ENCODE measurements around the gene TCAF1. TPM values are rescaled to one million over a fixed set of nuclear protein-coding genes. Genes with fewer than 3 reads are reported as not detected.

The TCAF1 gene
- total RNA-seq, 4 donors from 2014 or later: 38.2 to 62.7 (median 52.4) TPM

DNA sequence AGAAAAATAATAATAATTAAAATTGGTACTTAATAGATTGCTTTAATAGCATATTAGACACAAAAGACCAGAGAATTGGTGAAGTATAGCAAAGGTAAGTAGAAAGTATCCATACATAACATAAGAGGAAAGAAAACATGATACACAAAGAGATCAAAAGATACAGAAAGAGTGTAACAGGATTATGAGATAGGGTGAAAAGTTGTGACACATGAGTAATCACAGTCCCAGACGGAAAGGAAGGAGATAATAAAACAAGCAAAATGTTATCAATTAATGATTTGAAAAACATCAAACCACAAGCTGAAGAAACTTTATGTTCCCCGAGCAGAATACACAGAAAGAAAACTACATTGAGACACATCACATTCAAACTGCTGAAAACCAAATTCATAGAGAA, 10.5 kb downstream of the TCAF1 start:
- Histone ChIP-seq H3K4me1 (no peaks in the 10 kb centered on the region), H3K27ac (replicated peaks in 1 of 4) (no peak overlapping the region), H3K4me3 (no peak overlapping the region), H3K36me3 (no peaks in the 10 kb centered on the region), H3K27me3 (no peaks in the 10 kb centered on the region), H3K9me3 (peaks cover 0 to 13% (median 4%) of the 10 kb centered on the region in 4 donors)
- 94% methylated on average over 2 of the region's 2 CpGs for WGBS
- no peak for TF ChIP-seq POLR2A (IDR thresholded peaks at IDR 0.05; ENCODE audit: low read depth)
- no peak for TF ChIP-seq POLR2AphosphoS5 (IDR thresholded peaks at IDR 0.05)
- no peak for TF ChIP-seq EP300 (IDR thresholded peaks at IDR 0.05)
- no peak for TF ChIP-seq CTCF (IDR thresholded peaks at IDR 0.05)
- intact Hi-C loops (cut with DNase I): no loop called here
- DNase-seq (ENCODE audit: extremely low spot score): no peak

- WGBS: 96% methylated on average over 2 of the region's 2 CpGs
- intact Hi-C loops (cut with DNase I): no loop called here
- TF ChIP-seq EP300 (IDR thresholded peaks at IDR 0.05) (no peak), POLR2AphosphoS5 (IDR thresholded peaks at IDR 0.05) (no peak), CTCF (IDR thresholded peaks at IDR 0.05) (no peak), POLR2A (IDR thresholded peaks at IDR 0.05; ENCODE audit: low read depth) (no peak)
- Histone ChIP-seq H3K4me3 (no peak overlapping the region), H3K9me3 (peaks cover 0 to 13% (median 4%) of the 10 kb centered on the region in 4 donors), H3K36me3 (no peaks in the 10 kb centered on the region), H3K27ac (replicated peaks in 1 of 4) (no peak overlapping the region), H3K27me3 (no peaks in the 10 kb centered on the region), H3K4me1 (peaks cover 0 to 8% (median 6%) of the 10 kb centered on the region in 4 donors)
- no peak for DNase-seq (ENCODE audit: extremely low spot score)
Observed at GRCh38 chr7:143890558-143890957, 11.4 kb downstream of the TCAF1 start.

DNA sequence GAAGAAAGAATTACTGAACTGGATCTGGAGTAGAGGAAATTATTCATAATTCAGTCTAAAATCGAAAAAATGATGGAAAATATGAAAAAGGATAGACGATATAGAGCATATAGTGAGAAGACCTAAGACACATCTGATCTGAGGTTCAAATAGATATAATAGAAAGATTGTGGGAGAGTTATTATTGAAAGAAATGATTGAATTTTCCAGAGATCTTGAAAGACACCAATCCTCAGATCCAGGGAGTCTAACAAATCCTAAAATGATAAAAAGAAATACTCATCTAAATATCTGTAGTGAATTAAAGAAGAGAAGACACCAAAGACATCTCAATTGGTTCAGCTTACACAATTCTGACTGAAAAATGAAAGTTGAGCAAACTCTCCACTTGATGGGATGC, 12.9 kb downstream of the TCAF1 start:
- no peak overlapping the region for H3K27ac ChIP-seq (replicated peaks in 1 of 4)
- intact Hi-C loops (cut with DNase I): no loop called here
- H3K27me3 ChIP-seq: no peaks in the 10 kb centered on the region
- 97% methylated on average over 2 of the region's 2 CpGs for WGBS
- peaks cover 0 to 13% (median 4%) of the 10 kb centered on the region in 4 donors for H3K9me3 ChIP-seq
- no peak for TF ChIP-seq EP300 (IDR thresholded peaks at IDR 0.05)
- no peak for TF ChIP-seq CTCF (IDR thresholded peaks at IDR 0.05)
- TF ChIP-seq POLR2AphosphoS5 (IDR thresholded peaks at IDR 0.05): no peak
- TF ChIP-seq POLR2A (IDR thresholded peaks at IDR 0.05; ENCODE audit: low read depth): no peak
- peaks cover 0 to 21% (median 19%) of the 10 kb centered on the region in 4 donors for H3K4me1 ChIP-seq
- no peak overlapping the region for H3K4me3 ChIP-seq
- DNase-seq (ENCODE audit: extremely low spot score): no peak
- no peaks in the 10 kb centered on the region for H3K36me3 ChIP-seq

- Histone ChIP-seq H3K27me3 (no peaks in the 10 kb centered on the region), H3K27ac (replicated peaks in 1 of 4) (no peak overlapping the region), H3K4me3 (no peak overlapping the region), H3K9me3 (peaks cover 0 to 13% (median 0%) of the 10 kb centered on the region in 4 donors), H3K36me3 (no peaks in the 10 kb centered on the region), H3K4me1 (peaks cover under 1 to 35% (median 29%) of the 10 kb centered on the region in 4 donors)
- intact Hi-C loops (cut with DNase I): no loop called here
- 91% methylated on average over 6 of the region's 6 CpGs for WGBS
- no peak for DNase-seq (ENCODE audit: extremely low spot score)
- TF ChIP-seq CTCF (IDR thresholded peaks at IDR 0.05) (no peak), POLR2A (IDR thresholded peaks at IDR 0.05; ENCODE audit: low read depth) (no peak), POLR2AphosphoS5 (IDR thresholded peaks at IDR 0.05) (no peak), EP300 (IDR thresholded peaks at IDR 0.05) (no peak)
Observed at GRCh38 chr7:143886826-143887477, 15.0 kb downstream of the TCAF1 start.

All from esophagus muscularis mucosa (tissue), 4 donors.